ENCODE results near the gene CRYL1. TPM values are rescaled to one million over a fixed set of nuclear protein-coding genes. Genes with fewer than 3 reads are reported as not detected.

CRYL1 gene
- total RNA-seq, 1 donor from 2014 or later: 62.9 TPM

GRCh38 chr13:20424949-20425348 lies 100.7 kb downstream of the CRYL1 start:
- peak; percentile 27 for DNase-seq (ENCODE audit: low spot score)

- DNase-seq (ENCODE audit: low spot score): no peak
Measured at GRCh38 chr13:20424559-20424852, 101.2 kb downstream of the CRYL1 start.

GRCh38 chr13:20422362-20422761 lies 103.3 kb downstream of the CRYL1 start:
- DNase-seq (ENCODE audit: low spot score): no peak

GRCh38 chr13:20420938-20421337 lies 104.7 kb downstream of the CRYL1 start:
- DNase-seq (ENCODE audit: low spot score): no peak

GRCh38 chr13:20418953-20419352 lies 106.7 kb downstream of the CRYL1 start:
- no peak for DNase-seq (ENCODE audit: low spot score)

GRCh38 chr13:20416223-20416745 lies 109.4 kb downstream of the CRYL1 start:
- DNase-seq (ENCODE audit: low spot score): no peak

- no peak for DNase-seq (ENCODE audit: low spot score)
Measured at GRCh38 chr13:20415694-20416107, 110.0 kb downstream of the CRYL1 start.

- no peak for DNase-seq (ENCODE audit: low spot score)
Measured at GRCh38 chr13:20415306-20415679, 110.4 kb downstream of the CRYL1 start.

- DNase-seq (ENCODE audit: low spot score): no peak
Measured at GRCh38 chr13:20414546-20415305, 110.9 kb downstream of the CRYL1 start.

GRCh38 chr13:20412691-20413355 lies 112.8 kb downstream of the CRYL1 start:
- DNase-seq (ENCODE audit: low spot score): no peak

GRCh38 chr13:20411638-20412342 lies 113.9 kb downstream of the CRYL1 start:
- DNase-seq (ENCODE audit: low spot score): no peak

GRCh38 chr13:20410726-20411125 lies 114.9 kb downstream of the CRYL1 start:
- DNase-seq (ENCODE audit: low spot score): no peak

GRCh38 chr13:20408181-20408580 lies 117.5 kb downstream of the CRYL1 start:
- no peak for DNase-seq (ENCODE audit: low spot score)

GRCh38 chr13:20407759-20408158 lies 117.9 kb downstream of the CRYL1 start:
- no peak for DNase-seq (ENCODE audit: low spot score)

GRCh38 chr13:20405691-20406090 lies 120.0 kb downstream of the CRYL1 start:
- no peak for DNase-seq (ENCODE audit: low spot score)

- no peak for DNase-seq (ENCODE audit: low spot score)
Measured at GRCh38 chr13:20404488-20405222, 121.0 kb downstream of the CRYL1 start.

- no peak for DNase-seq (ENCODE audit: low spot score)
Measured at GRCh38 chr13:20403826-20404225, 121.8 kb downstream of the CRYL1 start.

GRCh38 chr13:20402881-20403280 lies 122.8 kb downstream of the CRYL1 start:
- no peak for DNase-seq (ENCODE audit: low spot score)

- DNase-seq (ENCODE audit: low spot score): no peak
Measured at GRCh38 chr13:20401931-20402856, 123.5 kb downstream of the CRYL1 start.

GRCh38 chr13:20401531-20401930 lies 124.1 kb downstream of the CRYL1 start:
- no peak for DNase-seq (ENCODE audit: low spot score)

GRCh38 chr13:20400774-20401173 lies 124.9 kb downstream of the CRYL1 start:
- no peak for DNase-seq (ENCODE audit: low spot score)

Measured in mucosa of gallbladder (tissue), 1 donor.